NCI-H146 treated with DMSO at 0.1 percent for 48 hours (cell line): ENCODE results near the gene TMEM232.

Experiments
- DNase-seq: peaks from one replicate; lab custom pipeline; 2025; ENCODE audit not compliant: unreplicated experiment; lab: John Stamatoyannopoulos, UW

TMEM232 gene

DNA sequence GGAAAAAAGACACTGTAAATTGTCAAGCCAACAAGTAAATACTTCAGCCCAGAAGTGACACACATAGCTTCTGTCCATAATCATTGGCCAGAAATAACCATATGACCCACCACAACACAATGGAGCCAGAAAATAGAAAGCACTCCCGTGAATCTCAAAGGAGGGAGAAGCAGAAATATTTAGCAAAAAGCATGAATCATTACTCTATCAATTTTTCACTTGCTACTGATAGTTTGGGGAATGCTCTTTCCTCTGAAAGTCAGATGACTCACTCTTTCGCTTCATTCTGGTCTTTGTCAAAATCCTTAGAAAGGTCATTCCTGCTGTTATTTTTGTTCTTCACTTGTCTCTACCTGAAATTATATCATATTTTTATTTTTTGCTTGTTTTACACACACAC, 312.6 kb downstream of the TMEM232 start:
- no peak for DNase-seq

DNA sequence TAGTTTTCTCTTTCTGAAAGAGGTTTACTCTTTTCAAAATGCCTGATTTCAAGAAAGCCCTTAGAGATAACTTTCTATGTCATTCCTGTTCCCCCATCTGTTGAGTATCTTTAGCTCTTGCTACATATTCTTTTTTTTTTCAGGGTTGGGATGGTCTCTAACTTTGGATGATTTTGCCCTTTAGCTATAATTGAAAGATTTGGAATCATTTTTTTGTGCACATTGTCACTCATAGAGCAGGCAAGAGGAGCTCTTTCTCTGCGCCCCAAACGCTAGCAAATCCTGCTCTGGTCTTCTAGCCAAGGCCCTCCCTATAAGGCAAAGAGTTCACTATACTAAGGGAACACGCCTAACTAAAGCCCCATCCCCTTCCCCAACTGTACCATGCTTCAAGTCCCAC, 316.9 kb downstream of the TMEM232 start:
- DNase-seq, result no peak

GRCh38 chr5:110402562-110402961, 323.9 kb downstream of the TMEM232 start:
- no peak for DNase-seq

DNA sequence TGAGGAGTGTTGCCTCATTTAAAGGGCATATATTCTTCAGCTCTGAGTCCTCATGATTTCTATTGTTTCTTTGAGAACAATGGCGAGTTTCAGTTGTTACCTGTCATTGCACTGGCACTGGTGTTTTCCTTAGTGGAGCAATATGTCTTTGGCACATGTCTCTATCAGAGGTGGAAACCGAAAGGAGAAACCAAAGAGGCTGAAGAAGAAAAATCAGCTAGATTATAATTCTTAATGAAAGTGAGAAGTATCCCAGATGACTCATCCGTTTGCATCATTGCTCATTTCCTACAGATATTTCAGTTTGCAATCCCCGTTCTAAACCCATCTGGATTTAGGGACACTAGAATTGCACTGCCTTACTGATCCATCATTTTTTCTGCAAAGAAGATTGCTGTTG, 324.6 kb downstream of the TMEM232 start:
- no peak for DNase-seq

DNA sequence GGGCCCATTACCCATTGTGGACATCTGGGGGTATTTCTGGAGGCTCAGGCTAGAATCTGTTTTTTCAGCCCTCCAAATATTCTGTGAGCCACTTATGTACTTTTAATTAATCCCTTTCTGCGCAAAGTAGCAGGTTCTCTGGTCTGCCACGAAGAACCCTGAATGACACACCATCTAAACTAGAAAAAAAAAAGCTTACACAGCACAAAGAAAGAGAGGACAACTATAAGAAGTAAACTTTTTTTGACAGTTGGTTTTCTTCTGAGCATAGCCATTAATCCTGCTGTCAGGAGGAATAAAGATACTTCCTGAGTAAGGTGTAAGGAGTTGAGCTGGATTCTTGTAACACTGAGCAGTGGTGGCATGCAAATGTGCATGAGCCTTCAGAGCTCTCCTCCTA, 327.5 kb downstream of the TMEM232 start:
- DNase-seq, result no peak

DNA sequence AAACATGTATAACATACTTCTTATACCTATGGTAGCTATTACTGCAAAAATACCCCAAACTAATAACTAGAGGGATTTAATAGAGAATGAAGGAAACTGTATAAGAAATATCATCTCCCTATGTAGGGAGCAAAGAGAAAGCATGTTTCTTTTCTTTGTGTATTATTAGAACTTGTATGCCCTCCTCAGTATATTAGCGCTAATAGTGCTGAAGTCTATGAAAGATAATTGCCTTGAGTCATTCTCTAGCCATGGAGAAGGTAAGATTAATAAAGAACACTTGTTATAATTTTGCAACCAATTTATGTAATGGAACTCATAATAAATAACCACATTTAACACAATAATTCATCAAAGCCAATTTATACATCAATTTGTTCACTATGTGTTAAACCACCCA, 329.2 kb downstream of the TMEM232 start:
- DNase-seq, result no peak

DNA sequence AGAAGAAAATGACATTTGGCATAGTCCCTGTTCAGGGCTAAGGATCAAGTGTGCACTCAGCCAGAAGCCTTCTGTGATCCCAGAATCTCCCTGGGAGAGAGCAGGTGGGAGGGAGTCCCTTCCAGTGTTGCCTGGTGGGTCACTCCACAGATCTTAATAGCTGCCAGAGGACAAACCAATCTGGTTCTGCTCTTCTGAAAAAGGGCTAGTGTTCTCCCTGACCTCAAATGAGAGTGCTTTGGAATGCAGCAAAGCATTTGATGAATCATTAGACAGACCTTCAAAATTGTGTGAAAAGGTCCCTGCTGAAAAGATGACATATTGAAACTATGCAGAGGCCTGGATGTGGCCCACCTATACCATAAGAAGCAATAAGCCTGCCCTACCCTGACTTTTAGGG, 339.7 kb downstream of the TMEM232 start:
- DNase-seq, result no peak

- no peak for DNase-seq
These were observed 343.2 kb downstream of the TMEM232 start for GRCh38 chr5:110383231-110383630.

GRCh38 chr5:110377943-110378342, 348.5 kb downstream of the TMEM232 start:
- no peak for DNase-seq

DNA sequence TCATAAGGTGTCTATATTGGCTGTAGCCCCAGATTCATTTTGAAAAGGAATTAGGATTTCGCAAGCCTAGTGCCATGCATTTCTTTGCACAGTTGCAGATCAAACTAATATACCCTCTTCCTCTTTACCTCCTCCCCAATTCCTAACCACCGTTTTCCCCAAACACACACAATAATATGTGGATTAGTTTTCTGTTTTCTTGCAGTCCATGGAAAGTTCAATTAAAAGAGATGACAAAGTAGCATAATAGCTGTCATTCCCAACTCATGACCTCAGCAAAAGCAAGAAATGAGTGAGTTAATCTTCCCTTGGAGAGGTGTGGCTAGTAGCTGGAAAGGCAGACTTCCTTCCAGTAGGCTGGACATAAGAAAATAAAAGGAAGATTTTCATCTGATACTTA, 349.1 kb downstream of the TMEM232 start:
- no peak for DNase-seq

DNA sequence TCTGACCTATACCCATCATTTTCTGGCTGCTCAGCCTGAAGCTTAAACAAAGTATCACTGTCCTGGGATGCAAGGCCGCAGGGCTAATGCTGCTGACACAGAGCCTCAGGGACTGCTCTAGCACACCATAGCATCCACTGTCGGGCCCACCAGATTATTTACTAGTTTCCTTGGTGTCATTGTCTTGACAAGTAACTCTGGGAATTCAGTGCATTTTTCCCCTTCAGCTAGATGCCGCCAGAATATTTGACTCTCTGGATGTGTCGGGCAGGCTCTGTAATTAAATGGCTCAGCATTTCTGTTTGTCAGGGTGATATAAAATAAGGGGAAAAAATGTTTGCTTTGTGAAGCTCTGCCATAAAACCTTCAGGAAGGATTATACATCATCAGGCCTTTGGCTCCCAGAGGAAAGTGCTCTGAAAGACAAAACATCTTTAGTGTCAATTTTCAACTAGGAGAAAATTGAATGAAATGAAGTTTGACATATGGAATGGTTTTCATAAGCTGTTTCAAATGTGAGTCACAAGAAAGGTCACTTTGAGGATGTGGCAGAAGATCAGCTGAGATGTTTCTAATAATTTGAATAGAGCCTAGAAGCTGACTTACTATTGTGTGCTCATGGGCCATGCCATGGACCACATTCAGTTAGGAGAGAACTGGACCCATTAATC, 350.1 kb downstream of the TMEM232 start:
- DNase-seq, result no peak

GRCh38 chr5:110371725-110372041, 354.8 kb downstream of the TMEM232 start:
- no peak for DNase-seq

- DNase-seq, result no peak
These were observed 355.3 kb downstream of the TMEM232 start for GRCh38 chr5:110371011-110371724.
